ENCODE measurements around the gene GMEB1.

The GMEB1 gene

GRCh38 chr1:28755701-28756100 is 87.1 kb downstream of the GMEB1 start:
- DNase-seq = no peak

GRCh38 chr1:28756846-28757245 is 88.3 kb downstream of the GMEB1 start:
- DNase-seq = no peak

GRCh38 chr1:28758420-28758819 is 89.8 kb downstream of the GMEB1 start:
- no peak for DNase-seq

GRCh38 chr1:28759257-28759656 is 90.7 kb downstream of the GMEB1 start:
- DNase-seq = no peak

GRCh38 chr1:28761189-28761588 is 92.6 kb downstream of the GMEB1 start:
- DNase-seq = no peak

- DNase-seq = no peak
Observed at GRCh38 chr1:28766532-28767183, 98.1 kb downstream of the GMEB1 start.
